Measurements from ENCODE around the gene D2HGDH. TPM values are rescaled to one million over a fixed set of nuclear protein-coding genes. Genes with fewer than 3 reads are reported as not detected.

D2HGDH gene
- total and polyA plus RNA-seq, 2 of the 13 experiments (the other 11 are each of a cell fraction or from before 2014, with no cell fraction given): 19.2 to 20.3 TPM

DNA sequence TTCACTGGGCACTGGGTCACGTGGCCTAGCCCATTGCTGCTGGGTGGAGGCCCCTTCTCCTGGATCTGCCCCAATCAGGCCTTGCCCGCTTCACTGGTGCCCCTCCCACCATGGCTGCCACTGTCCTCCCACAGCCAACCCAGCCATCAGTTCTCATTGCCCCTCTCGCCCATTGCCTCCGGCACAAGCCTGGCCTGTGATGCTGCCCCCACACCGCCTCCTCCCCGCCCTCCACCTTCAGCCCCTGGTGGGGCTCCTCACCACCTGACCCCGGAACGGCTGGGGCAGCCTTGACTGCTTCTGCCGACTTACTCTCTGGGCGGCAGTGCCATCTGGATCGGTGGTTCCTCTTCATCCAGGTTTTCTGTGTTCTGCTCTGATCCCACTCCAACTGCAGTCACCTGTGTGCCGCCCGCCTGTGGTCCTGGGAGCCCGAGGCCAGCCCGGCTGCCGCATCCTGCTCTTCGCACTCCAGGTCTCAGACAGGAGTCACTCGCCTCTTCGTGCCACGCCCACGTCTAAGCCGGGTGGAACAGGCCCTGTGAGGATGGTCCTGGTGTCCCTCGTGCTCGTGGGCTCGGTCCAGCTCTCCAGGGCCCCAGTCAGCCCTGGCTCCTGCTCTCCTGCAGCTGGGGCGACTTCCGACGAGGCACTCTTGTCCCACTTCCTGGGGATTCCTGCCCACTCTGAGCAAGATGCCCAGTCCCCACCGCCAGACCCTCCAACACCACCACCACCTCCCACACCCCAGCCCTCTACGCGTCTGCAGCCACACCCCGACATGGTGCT is 14.2 kb downstream of the D2HGDH start:
- in situ Hi-C loops (cut with HindIII; ENCODE audit: extremely low pct_ligation_motif_present, low pct_unique_long_range_greater_than_20kb) (no loop called here), intact Hi-C loops (cut with micrococcal nuclease; ENCODE audit: unreplicated experiment) (no loop called here)
- Histone ChIP-seq H2AFZ (ENCODE audit: low read length) (no peak overlapping the region), H3K4me2 (ENCODE audit: low read depth, low read length) (no peak overlapping the region), H3K79me2 (ENCODE audit: insufficient read depth, low read length) (no peaks in the 10 kb centered on the region), H4K20me1 (ENCODE audit: insufficient read depth, low read length) (no peaks in the 10 kb centered on the region), H3K36me3 (replicated peaks in 1 of 2; ENCODE audit: control insufficient read depth in 1 of 2, insufficient read depth in 2 of 2, low read length in 2 of 2) (peaks cover 11 to 52% of the 10 kb centered on the region in 2 experiments; a peak in 4 of 5 replicates), H3K9ac (ENCODE audit: insufficient read depth, low read depth, low read length) (no peak overlapping the region), H3K27ac (ENCODE audit: extremely low read length, insufficient read depth, low read length) (no peak overlapping the region), H3K9me3 (ENCODE audit: low read length) (no peaks in the 10 kb centered on the region), H3K4me3 (replicated peaks in 1 of 3; ENCODE audit: insufficient read depth in 1 of 3, low read depth in 2 of 3, low read length in 3 of 3) (no peak overlapping the region), H3K27me3 (ENCODE audit: control insufficient read depth in 1 of 2, insufficient read depth in 2 of 2, low read length in 2 of 2) (no peaks in the 10 kb centered on the region), H3K4me1 (ENCODE audit: insufficient read depth, low read length) (peaks cover 8% of the 10 kb centered on the region; the same call in 1 of the 2 replicates)
- ChIA-PET CTCF (ENCODE audit: low intra/inter-chr PET ratio, low total read pairs) (no interaction called here), POLR2A (no interaction called here)
- WGBS (ENCODE audit: low lambda C conversion rate): 97% methylated on average over 32 of the region's 32 CpGs
- TF ChIP-seq, protein P1, sequence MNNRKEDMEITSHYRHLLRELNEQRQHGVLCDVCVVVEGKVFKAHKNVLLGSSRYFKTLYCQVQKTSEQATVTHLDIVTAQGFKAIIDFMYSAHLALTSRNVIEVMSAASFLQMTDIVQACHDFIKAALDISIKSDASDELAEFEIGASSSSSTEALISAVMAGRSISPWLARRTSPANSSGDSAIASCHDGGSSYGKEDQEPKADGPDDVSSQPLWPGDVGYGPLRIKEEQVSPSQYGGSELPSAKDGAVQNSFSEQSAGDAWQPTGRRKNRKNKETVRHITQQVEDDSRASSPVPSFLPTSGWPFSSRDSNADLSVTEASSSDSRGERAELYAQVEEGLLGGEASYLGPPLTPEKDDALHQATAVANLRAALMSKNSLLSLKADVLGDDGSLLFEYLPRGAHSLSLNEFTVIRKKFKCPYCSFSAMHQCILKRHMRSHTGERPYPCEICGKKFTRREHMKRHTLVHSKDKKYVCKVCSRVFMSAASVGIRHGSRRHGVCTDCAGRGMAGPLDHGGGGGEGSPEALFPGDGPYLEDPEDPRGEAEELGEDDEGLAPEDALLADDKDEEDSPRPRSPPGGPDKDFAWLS (CRISPR knock-in tag; IDR thresholded peaks at IDR 0.05; ENCODE audit: borderline replicate concordance): no peak
- TF ChIP-seq JUN (CRISPR knock-in tag; IDR thresholded peaks at IDR 0.05) (no peak), PAF1 (CRISPR knock-in tag; IDR thresholded peaks at IDR 0.05) (no peak), ZNF362 (CRISPR knock-in tag; IDR thresholded peaks at IDR 0.05; ENCODE audit: borderline replicate concordance) (no peak)
- FAIRE-seq (no peak), ATAC-seq (no peak), DNase-seq (ENCODE audit: low spot score) (no peak)
- BruUV-seq (replicated peaks): no TSS peak

Data from HepG2 (cell line).